ENCODE data around the gene SEC14L5. TPM values are rescaled to one million over a fixed set of nuclear protein-coding genes. Genes with fewer than 3 reads are reported as not detected.
"Not testable (repeated sequence)": the region's sequence is repeated elsewhere in the genome, so short reads cannot be mapped to it uniquely, and the experiment has no call there.

The SEC14L5 gene
- total RNA-seq, 1 experiment from 2014 or later, result 1.8 TPM

DNA sequence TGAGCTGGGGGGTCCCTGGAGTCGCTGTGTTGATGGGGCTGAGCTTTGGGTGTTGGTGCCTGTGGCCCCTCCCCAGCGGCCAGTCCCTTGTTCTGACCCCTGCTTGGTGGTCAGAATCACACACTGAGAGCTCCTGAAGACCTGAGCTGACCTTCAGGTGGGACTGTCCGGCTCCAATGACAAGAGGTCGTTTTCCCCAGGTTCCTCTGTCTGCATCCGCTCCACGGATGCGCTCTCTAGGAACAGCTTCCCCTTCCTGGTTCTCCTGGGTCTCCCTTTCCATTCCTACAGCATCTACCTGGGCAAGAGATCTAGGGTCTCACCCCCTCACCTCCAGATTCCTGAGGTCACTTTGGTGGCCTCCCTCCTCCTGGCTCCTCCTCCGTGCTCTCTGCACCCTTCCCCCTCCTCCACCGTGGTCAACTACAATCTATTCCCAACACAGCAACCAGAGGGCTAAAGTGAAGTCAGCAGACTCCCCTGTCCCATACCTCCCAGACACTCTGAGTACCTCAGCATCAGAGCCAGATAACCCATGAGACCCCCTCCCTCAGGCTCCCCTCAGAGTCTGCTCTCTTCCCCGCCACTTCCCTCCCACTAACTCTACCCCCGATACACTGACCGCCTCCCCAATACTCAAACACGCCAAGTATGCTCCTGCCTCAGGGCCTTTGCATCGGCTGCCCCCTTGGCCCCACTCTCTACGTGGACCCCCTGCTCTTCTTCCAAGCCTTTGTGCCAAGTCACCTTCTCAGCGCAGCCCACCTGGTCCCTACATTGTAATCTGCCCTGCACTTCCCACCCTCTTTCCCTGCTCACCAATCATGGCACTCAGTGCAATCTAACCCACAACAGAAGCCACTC is 9.0 kb upstream of the SEC14L5 start:
- Histone ChIP-seq H3K27ac (no peak overlapping the region), H3K79me2 (ENCODE audit: low read depth) (no peaks in the 10 kb centered on the region), H3K27me3 (ENCODE audit: insufficient read depth, low read depth) (no peaks in the 10 kb centered on the region), H3K4me1 (replicated peaks; ENCODE audit: insufficient read depth) (peaks cover 58% of the 10 kb centered on the region), H3K9me3 (ENCODE audit: insufficient read depth, low read depth) (no peaks in the 10 kb centered on the region), H3K36me3 (ENCODE audit: low read depth) (no peaks in the 10 kb centered on the region), H3K4me3 (no peak overlapping the region), H3F3A (ENCODE audit: insufficient read depth, low read depth) (peaks cover 35% of the 10 kb centered on the region), H4K20me1 (ENCODE audit: insufficient read depth) (no peaks in the 10 kb centered on the region), H3K9me2 (ENCODE audit: insufficient read depth) (no peaks in the 10 kb centered on the region), H2AFZ (no peak overlapping the region), H3K4me2 (peak overlapping the region; percentile 68)
- ChIA-PET POLR2A (ENCODE audit: unreplicated experiment) (no interaction called here), CTCF (interaction anchor here (0.6 kb wide), 1 partner anchor 9 kb away, joined by 9 read pairs; the partner anchor contains the start of gene SEC14L5)
- intact Hi-C loops (cut with micrococcal nuclease; ENCODE audit: unreplicated experiment), result loop anchor here (5.0 to 10.0 kb wide), 2 partner anchors 572 to 654 kb away; no protein-coding TSS in a partner anchor
- DNase-seq, result peak in 1 of 2 experiments; percentile 15
- no TSS peak for BruUV-seq (replicated peaks)
- TF ChIP-seq, protein P1, sequence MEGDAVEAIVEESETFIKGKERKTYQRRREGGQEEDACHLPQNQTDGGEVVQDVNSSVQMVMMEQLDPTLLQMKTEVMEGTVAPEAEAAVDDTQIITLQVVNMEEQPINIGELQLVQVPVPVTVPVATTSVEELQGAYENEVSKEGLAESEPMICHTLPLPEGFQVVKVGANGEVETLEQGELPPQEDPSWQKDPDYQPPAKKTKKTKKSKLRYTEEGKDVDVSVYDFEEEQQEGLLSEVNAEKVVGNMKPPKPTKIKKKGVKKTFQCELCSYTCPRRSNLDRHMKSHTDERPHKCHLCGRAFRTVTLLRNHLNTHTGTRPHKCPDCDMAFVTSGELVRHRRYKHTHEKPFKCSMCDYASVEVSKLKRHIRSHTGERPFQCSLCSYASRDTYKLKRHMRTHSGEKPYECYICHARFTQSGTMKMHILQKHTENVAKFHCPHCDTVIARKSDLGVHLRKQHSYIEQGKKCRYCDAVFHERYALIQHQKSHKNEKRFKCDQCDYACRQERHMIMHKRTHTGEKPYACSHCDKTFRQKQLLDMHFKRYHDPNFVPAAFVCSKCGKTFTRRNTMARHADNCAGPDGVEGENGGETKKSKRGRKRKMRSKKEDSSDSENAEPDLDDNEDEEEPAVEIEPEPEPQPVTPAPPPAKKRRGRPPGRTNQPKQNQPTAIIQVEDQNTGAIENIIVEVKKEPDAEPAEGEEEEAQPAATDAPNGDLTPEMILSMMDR (conservative IDR thresholded peaks at IDR 0.05), result no peak
- TF ChIP-seq EZH2 (IDR thresholded peaks at IDR 0.05; ENCODE audit: low read depth), result no peak

DNA sequence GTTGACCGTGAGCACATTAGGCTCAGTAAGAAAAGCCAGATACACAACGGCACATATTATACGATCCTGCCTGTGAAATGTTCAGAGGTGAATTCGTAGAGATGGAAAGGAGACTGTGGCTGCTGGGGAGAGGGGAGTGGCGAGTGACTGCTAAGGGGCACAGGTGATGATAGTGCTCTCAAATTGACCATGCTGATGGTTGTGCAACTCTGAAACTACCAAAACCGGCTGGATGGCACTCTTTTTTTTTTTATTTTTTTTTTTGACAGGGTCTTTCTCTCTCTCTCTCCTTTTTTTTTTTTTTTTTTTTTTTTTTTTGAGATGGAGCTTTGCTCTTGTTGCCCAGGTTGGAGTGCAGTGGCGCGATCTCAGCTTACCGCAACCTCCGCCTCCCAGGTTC is 8.1 kb upstream of the SEC14L5 start:
- no peaks in the 10 kb centered on the region for H3K79me2 ChIP-seq (ENCODE audit: low read depth)
- TF ChIP-seq EZH2 (IDR thresholded peaks at IDR 0.05; ENCODE audit: low read depth), result no peak
- TF ChIP-seq, protein P1 (conservative IDR thresholded peaks at IDR 0.05), result no peak
- H3K4me3 ChIP-seq, result no peak overlapping the region
- H2AFZ ChIP-seq, result no peak overlapping the region
- intact Hi-C loops (cut with micrococcal nuclease; ENCODE audit: unreplicated experiment), result loop anchor here (5.0 to 10.0 kb wide), 2 partner anchors 573 to 655 kb away; no protein-coding TSS in a partner anchor
- H4K20me1 ChIP-seq (ENCODE audit: insufficient read depth), result no peaks in the 10 kb centered on the region
- H3K9me2 ChIP-seq (ENCODE audit: insufficient read depth), result no peaks in the 10 kb centered on the region
- peak overlapping the region; percentile 68 for H3K4me2 ChIP-seq
- H3K27me3 ChIP-seq (ENCODE audit: insufficient read depth, low read depth), result no peaks in the 10 kb centered on the region
- H3F3A ChIP-seq (ENCODE audit: insufficient read depth, low read depth), result peaks cover 29% of the 10 kb centered on the region
- CTCF ChIA-PET, result no interaction called here
- POLR2A ChIA-PET (ENCODE audit: unreplicated experiment), result no interaction called here
- H3K9me3 ChIP-seq (ENCODE audit: insufficient read depth, low read depth), result no peaks in the 10 kb centered on the region
- H3K4me1 ChIP-seq (replicated peaks; ENCODE audit: insufficient read depth), result peaks cover 53% of the 10 kb centered on the region
- no TSS peak for BruUV-seq (replicated peaks)
- H3K36me3 ChIP-seq (ENCODE audit: low read depth), result no peaks in the 10 kb centered on the region
- peak in 1 of 2 experiments; percentile 68 for DNase-seq
- no peak overlapping the region for H3K27ac ChIP-seq

DNA sequence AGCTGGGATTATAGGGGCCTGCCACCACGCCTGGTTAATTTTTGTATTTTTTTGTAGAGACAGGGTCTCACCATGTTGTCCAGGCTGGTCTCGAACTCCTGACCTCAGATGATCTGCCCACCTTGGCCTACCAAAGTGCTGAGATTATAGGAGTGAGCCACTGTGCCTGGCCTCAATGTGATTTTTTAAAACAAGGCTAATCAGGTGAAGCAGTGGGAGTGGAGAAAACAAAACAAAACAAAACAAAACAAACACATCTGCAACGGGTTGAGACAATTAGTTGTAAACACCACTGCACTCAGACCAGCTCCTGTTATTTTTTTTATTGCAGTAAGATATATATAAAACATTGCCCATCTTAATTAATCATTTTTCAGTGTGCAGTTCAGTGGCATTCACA is 6.5 kb upstream of the SEC14L5 start:
- H3K9me3 ChIP-seq (ENCODE audit: insufficient read depth, low read depth); BruUV-seq (replicated peaks); H4K20me1 ChIP-seq (ENCODE audit: insufficient read depth); H3K27ac ChIP-seq; H2AFZ ChIP-seq; CTCF ChIA-PET; DNase-seq; H3K4me2 ChIP-seq; POLR2A ChIA-PET (ENCODE audit: unreplicated experiment); H3K27me3 ChIP-seq (ENCODE audit: insufficient read depth, low read depth); H3K4me3 ChIP-seq; intact Hi-C loops (cut with micrococcal nuclease; ENCODE audit: unreplicated experiment); H3K36me3 ChIP-seq (ENCODE audit: low read depth); H3K79me2 ChIP-seq (ENCODE audit: low read depth); H3K9me2 ChIP-seq (ENCODE audit: insufficient read depth): not testable (repeated sequence)
- H3K4me1 ChIP-seq (replicated peaks; ENCODE audit: insufficient read depth), result peaks cover 43% of the 10 kb centered on the region
- H3F3A ChIP-seq (ENCODE audit: insufficient read depth, low read depth), result peaks cover 17% of the 10 kb centered on the region
